HG03175 (cell line): ENCODE measurements around the gene PRR36.
"Not testable (repeated sequence)": the region's sequence is repeated elsewhere in the genome, so short reads cannot be mapped to it uniquely, and the experiment has no call there.

Source experiments
- ATAC-seq: cut with Tn5 transposase; IDR thresholded peaks from one replicate; pipeline ENCODE4 v1.9.1; 2021; ENCODE audit warnings: mild to moderate bottlenecking, moderate library complexity; ENCODE audit not compliant: unreplicated experiment

The PRR36 gene

DNA sequence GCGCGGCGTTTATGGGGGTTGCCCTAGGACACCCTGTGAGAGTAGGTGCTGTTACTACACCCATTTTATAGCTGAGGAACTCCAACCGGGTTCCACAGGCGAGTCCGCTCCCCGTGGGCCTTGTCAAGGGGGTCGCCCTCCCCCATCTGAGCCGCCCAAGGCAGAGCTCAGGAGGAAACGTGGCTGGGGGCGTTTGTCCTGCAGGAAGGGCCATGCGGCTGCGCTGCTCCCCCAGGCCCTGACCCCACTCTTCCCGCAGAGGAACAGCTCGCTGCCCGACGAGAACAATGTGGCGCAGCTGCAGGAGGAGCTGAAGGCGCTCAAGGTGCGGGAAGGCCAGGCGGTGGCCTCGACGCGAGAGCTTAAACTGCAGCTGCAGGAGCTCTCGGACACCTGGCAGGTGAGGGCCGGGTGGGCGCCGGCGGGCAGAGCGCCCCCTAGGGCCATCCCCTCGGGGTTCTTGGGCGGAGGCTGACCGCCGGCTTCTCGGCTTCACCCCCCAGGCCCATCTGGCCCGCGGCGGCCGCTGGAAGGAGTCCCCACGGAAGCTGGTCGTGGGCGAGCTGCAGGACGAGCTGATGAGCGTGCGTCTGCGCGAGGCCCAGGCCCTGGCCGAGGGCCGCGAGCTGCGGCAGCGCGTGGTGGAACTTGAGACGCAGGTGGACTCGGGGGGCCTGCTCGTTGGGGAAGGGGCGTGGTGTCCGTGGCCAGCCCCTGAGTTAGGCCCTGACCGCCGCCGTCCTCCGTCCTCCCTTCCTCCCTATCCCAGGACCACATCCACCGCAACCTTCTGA lies 12.4 kb downstream of the PRR36 start:
- ATAC-seq, result no peak

DNA sequence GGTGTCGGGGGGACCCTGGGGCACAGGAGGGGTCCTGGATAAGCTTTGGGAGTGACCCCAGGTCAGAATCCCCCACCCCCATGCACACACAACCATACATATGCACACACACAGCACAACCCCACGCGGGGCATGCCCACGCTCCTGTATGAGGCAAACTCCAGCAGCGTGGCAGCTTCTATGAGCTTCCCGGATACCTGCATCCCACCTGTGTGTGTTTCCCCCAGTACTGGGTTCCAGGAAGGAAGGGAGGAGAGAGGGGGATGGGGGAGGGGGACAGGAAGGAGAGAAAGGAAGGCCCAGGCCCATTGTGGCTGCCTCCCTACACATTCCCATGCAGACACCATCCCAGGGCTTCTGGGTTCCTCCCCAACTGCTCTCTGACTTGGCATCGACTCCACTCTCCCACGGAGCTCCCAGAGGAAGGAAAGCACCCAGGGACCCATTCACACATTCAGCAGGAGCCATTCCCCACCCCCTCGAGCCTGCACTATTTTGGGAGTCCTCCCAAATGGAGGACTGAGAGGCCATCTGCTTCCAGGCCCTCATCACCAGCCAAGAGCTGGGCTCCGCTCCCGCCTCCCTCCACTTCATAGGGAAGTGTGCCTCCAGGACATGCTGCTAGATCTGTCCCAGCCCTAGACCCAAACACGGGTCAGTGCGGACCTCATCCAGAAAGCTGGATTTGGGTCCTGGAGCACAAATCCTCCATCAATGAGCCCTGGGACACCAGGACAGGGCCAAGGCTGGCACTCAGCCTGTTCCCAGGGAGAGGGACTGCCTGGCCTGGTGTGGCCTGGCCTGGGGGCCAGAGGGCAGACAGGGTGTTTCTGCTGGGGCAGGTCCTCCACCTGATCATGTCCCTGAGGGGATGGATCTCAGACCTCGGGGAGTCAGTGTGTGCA lies 13.2 kb downstream of the PRR36 start:
- no peak for ATAC-seq

DNA sequence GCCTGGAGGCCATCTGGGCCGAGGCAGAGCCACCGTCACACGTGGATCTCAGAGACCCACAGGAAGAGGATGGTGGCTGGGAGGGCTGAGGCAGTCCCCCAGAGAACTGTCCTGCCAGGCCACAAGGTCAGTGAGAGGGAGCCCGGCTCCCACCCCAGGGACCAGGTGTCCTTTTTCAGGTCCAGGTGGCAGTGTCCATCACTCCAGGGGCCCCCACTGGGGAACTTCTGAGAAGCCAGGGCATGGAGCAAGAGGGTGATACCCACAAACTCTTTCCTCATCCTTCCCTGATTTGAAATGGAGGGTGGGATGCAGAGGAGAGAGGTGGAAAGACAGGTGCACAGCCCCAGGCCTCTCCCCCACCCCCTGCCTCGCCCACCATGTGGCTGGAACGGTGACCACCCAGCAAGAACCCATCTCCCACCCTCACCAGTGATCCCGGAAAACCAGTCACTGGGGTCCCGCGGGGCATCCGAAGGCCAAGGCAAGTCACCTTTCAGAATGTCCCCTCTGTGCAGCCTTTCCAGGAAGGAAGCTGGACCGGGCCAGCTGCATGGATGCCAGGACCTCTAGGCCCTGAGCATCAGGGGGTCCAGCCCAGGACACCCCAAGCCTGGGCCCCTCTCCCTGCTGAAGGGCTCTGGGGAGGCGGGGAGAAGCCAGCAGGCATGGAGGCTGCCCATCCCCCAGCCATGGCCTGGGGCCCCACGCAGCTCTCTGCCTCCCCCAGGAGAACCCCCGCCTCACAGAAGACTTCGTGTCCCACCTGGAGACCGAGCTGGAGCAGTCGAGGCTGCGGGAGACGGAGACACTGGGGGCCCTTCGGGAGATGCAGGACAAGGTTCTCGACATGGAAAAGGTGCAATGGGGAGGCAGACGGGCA lies 14.1 kb downstream of the PRR36 start:
- no peak for ATAC-seq

DNA sequence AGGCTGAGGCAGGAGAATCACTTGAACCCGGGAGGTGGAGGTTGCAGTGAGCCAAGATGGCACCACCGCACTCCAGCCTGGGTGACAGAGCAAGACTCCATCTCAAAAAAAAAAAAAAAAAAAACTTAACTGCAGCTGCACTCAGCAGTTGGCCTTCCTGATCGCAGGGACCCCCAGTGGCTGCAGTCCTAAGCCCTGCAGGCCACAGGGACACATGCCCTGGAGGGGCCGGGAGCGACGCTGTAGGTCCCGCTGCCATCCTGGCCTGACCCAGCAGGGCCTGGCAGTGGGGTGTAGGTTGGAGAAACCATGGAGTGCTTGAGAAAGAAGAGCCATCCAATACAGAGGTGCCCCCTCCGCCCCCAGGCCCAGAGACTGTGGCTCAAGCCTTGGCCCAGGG lies 15.1 kb downstream of the PRR36 start:
- not testable (repeated sequence) for ATAC-seq

DNA sequence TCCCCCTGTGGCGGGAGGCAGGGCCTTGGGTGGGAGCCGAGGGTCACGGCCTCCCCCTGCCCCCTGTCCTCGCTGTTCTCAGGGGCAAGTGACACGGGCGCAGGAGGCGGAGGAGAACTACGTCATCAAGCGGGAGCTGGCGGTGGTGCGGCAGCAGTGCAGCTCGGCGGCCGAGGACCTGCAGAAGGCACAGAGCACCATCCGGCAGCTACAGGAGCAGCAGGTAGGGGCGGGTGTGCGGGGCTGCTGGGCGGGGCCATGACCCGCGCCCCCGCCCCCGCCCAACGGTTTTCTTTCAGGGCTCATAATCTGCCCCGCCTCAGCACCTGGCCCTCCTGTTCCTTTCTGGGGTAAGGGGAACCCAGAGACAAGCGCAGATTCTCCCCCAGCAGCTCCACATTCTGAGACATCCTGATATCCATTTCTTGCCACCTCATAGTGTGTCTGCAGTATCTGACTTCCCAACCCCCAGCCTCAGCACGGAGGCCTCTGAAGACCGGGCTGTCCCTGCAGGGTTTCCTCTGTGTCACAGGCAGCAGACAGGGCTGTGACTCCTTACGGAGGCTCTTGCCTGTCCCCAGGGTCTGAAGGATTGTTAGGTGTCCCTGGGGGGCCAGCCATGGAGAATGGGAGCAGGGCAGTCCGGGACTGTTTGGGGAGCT lies 15.9 kb downstream of the PRR36 start:
- ATAC-seq, result no peak

DNA sequence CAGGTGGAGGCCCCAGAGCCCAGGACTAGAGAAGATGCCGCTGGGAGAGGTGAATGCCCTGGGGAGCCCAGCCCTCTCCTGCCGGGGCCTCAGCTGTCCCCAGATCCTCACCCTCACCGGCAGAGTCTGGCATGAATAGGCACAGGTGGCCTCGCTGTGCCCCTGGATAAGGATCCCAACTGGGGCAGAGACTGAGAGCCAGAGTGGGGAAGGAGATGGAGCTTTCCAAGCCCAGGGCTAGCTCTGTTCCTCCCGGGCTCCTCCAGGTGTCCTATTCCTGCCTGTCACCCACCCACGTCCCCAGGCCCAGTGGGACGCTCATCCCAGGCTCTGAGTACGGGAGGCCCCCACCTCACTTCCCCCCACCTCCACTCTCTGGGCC lies 16.5 kb downstream of the PRR36 start:
- no peak for ATAC-seq

DNA sequence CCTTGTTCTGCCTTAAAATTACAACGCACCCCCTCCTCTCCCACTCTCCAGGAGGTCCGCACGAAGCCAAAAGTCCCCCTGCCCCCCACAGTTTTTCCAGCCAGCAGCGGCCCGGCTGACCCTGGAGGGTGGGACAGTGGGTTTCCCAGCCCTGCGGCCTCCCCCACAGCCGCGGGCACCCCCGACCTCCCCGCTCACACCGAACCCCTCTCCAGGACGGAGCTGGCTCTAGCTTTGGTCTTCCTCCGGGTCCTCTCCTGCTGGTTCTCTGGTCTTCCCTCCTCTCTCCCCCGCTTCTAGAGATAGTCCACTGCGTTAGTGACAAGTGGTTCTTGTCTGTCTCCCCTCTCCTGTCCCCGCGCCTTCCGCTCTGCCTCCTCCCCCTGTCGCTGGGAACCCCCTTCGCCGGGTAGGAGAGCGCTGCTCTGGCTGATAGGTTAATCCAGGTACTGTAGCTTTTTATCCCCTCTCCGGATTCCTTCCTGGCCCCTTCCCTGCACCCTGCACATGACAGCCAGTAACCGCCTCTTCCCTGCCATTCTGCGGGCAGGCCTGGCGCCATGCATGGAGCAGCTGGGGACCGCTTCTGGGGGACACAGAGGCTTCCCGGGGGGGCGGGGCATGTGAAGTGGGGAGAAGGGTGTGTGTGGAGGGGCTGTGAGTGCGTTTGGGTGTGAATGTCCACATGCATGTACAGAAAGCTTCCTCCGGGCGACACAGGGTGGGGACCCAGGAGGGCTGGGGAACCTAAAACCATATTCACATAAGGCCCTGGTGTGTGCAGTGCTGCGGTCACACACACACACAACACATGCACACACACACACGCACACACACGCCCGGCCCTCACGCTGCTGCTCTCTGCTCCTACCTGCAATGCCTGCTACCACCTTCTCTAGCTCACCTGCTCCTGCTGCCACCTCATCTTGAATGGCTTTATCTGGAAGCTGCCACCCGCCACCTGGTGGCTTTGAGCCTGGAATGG lies 17.2 kb downstream of the PRR36 start:
- no peak for ATAC-seq

DNA sequence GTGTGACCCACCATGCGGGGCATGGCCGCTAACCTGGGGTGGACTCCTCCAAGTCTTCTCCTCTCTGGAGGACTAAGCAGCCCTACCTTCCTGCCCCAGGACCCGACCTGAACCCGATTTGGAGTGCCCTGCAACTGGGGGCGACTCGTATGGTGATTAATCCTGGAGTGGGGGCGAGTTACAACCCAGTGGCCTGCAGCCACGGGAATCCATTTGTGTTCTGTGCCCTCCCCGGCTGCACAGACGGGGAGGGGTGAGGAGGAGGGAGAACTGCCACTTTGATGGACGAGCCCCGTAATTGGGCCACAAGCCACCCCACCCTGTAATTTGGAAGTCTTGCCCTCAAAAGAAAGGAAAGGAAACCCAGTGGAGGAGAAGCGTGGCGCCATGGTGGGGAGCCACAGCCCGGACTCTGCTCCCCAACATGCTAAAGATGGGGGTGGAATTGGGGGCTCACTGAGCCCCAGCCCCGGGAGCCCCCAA lies 18.0 kb downstream of the PRR36 start:
- no peak for ATAC-seq

DNA sequence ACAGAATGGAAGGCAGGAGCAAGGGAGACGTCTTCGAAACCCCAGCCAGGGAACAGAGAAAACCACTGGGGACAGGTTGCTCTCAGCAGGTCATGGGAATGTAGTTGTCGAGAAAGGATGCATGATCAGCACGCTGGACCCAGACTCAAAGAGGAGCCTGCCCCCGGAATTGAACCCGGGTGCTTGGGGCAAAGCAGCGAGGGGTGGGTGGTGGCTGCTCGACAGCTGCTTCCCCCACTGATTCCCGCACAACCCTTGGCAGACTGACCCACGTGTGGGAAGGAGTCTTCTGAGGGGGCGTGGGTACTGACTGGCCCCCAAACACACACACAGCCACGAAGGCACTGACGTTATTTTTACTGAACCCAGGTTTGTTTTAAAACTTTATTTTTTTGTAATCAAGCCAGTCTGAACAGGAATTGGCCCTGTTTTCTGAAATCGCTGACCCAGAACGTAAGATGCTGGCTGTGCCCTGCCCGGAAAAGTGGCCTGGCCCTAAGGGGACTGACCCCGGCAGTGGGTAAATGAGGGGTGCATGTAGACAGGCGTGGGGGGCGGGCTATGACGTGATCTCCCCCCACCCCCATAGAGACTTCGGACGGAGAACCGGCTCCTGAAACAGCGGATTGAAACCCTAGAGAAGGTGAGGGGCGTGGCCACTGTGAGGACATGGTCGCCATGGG lies 18.6 kb downstream of the PRR36 start:
- ATAC-seq, result no peak

DNA sequence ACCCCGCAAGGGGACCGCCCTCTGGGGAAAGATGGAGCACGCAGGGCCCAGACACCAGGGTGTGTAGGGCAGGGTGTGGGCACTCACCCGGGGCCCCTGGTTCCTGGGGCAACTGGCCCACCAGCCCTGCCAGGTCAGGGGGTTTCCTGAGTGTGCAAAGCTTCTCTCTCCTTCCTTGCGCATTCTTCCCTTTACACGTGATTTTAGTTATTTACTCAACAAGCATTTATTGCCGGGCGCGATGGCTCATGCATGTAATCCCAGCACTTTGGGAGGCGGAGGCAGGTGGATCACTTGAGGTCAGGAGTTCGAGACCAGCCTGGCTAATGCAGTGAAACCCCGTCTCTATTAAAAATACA lies 20.4 kb downstream of the PRR36 start:
- no peak for ATAC-seq

DNA sequence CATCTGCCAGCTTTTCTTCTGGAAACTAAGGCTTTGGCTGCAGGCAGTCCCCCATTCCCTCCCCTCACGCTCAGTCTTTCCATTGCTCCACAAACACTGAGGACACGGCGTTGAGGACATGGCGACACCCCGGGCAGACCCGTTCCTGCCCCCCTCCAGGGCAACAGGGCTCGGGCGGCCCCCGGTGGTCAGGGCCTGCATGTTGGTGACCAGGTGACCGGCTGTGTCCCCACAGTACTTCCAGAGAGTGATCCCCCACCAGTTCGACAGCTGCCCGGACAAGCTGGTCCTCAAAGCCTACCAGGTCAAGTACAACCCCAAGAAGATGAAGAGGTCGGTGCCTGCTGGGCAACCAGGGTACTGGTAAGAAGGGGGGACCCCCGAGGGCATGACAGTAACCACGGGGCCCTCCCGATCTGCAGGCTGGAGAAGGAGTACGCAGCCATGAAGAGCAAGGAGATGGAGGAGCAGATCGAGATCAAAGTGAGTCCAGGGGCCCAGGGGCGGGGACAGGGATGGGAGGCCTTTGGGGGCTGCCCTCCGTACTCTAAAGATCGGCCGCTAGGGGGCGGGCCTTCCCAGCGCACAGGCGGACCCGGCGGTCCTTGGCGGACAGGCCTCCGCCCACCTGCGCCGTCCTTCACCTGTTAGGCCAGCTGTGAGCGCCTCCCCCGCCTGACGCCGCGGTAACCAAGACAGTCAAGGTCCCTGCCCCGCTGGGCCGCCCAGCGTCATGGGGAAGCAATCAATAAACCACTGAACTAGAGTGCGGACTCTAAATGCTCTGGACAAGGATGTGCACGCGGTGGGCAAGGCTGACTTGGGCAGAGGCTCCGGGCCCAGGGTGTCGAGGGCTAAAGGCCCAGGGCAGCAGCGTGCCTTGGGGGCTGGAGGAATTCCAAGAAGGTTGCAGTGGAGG lies 21.1 kb downstream of the PRR36 start:
- ATAC-seq, result no peak

DNA sequence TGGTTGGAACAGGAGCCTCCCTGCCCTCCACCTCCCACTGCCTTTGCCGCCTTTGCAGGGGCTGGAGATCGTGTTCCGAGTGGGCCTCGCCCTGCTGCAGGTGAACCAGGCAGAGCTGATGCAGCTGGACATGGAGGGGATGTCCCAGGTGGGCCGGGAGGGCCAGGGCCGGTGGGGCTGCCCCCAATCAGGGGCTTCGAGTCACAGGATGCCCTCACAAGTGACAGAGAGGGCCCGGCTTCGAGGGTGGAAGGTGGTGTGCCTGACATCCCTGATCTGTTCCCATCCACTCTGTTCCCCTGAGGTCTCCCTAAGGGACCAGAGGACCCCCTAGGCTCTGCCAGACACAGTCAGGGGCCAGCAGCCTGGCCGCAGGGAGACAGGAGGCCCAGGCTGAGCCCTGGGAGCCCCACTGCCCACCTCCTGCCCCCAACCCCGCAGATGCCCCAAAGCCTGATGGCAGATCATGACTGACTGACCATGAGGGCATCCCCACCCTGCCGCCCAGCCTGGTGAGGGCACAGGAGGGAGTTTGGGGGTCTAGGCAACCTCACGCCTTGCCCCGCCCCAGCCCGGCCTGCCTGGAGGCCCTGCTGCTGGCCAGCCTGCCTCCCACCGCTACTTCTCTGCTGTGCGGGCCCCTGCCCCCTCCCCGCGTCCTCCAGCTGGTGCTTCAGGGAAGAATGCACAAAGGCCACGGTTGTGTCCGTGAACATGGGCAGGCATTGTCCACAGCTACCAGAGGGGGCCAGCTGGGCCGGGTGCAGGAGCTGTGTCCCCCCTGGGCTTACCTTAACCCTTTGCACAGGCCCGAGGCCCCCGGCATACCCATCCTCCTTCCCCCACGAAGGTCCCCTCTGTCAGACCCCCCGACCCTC lies 22.3 kb downstream of the PRR36 start:
- no peak for ATAC-seq

DNA sequence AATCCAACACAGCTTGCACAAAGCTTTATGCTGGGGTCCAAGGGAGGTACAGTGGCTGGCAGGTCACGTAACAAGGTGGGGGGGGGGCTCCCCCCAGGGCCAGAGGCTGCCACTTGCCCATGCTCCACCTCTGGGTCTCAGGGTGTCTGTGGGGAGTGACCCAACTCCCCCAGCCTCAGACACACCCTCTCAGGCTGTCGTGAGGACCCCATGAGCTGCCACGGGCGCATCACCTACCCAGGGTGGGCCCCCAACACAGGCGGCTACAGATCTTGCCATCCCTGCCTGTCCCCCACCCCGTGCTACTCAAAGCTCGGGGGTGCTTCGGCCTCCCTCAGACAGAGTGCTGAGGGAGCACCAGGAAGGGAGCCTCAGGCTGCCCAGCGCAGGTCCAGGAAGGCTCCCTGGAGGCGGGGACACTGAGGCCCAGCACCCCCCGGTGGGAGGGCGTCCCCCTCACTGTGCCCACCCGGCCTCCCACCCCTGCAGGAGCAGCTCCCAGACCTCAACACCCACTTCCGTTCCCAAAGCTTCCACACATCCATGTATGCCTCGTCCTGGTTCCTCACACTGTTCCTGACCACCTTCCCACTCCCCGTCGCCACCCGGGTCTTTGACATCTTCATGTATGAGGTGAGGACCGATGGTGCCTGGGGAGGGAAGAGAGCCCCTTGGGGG lies 23.1 kb downstream of the PRR36 start:
- no peak for ATAC-seq

DNA sequence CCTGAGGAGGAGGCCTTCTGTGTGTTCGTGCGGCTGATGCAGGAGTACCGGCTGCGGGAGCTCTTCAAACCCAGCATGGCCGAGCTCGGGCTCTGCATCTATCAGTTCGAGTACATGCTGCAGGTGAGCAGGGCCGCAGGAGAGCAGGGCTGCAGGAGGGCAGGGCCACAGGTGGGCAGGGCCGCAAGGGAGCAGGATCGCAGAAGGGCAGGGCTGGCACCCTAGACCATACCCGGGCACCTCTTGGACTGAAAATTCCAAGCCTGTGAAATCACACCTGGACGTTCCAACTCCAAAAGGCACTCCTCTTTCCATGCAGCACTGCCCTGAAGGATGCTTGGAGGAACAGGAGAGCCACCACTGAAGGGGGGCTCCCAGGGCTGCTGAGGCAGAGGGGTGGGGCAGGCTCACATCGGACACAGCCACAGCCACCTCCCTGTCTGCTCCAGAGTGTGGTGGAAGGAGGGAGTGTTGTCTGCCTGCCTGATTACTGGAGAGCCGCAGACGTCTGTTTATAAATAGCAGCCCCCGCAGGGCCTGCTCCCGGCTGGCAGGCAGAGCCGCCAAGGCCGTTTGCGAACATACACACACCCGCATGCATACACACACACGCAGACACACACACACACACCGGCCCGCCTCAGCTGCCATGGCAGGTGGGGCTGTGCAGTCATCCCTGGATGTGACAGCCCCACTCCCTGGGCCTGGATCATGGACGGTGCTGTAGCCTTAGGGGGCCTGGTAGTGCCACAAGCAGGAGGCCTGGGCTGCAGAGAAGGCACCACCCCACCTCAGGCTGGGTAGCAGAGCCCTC lies 24.0 kb downstream of the PRR36 start:
- no peak for ATAC-seq

DNA sequence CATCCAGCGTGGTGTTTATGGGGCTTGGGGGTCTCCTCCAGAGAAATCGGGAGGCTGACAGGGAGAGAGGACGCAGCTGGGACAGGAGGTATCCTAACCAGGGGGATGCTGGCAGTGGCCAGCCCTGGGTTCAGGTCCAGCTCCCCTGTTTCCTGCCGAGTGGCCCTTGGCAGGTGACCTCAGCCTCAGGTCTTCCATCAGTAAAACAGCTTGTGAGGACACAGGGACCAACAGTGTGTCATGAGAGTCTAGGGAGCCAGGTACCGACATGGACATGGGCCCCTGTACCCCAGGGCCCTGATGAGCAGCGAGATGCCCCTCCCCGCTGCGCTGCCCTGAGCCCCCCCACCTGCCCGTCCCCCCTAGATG lies 24.6 kb downstream of the PRR36 start:
- no peak for ATAC-seq
